H1 (cell line): ENCODE data around the gene FARP2. TPM values are rescaled to one million over a fixed set of nuclear protein-coding genes. Genes with fewer than 3 reads are reported as not detected.

Experiments used
- BCL11A ChIP-seq, 2 experiments: IDR thresholded peaks; one replicate each; pipeline ENCODE4 v1.6.1; 2011; ENCODE audit warnings: low read depth in 2 of 2, low read length in 2 of 2, mild to moderate bottlenecking in 2 of 2
- CHD7 ChIP-seq: fragments of 300-600 bp; sonication (generic); IDR thresholded peaks from 2 replicates; pipeline ENCODE4 v1.7.1; 2012; ENCODE audit warnings: low read length, moderate library complexity, mild to moderate bottlenecking, inconsistent platforms; ENCODE audit not compliant: insufficient replicate concordance
- EGR1 ChIP-seq: IDR thresholded peaks from 2 replicates; pipeline ENCODE4 v1.6.1; 2011; ENCODE audit warnings: low read depth, low read length, borderline replicate concordance
- MAFK ChIP-seq: IDR thresholded peaks from 2 replicates; pipeline ENCODE4 v1.6.1; 2012; ENCODE audit warnings: low read depth, mild to moderate bottlenecking, improper control_type of control experiment, low read length
- POLR2A ChIP-seq, 2 experiments: IDR thresholded peaks; 1 replicate in 1 of 2; 2 replicates in 1 of 2; pipeline ENCODE4 v1.6.1; 2011; ENCODE audit warnings: low read depth in 2 of 2, low read length in 2 of 2, mild to moderate bottlenecking in 2 of 2; ENCODE audit errors: control extremely low read depth in 1 of 2
- POU5F1 ChIP-seq: IDR thresholded peaks from 2 replicates; pipeline ENCODE4 v1.6.1; 2011; ENCODE audit warnings: low read depth, mild to moderate bottlenecking, low read length, moderate library complexity
- SRF ChIP-seq: IDR thresholded peaks from 2 replicates; pipeline ENCODE4 v1.6.1; 2011; ENCODE audit warnings: mild to moderate bottlenecking, low read depth, low read length, moderate library complexity
- polyA plus RNA-seq, 7 experiments: library from polyadenylated mRNA; depleted of rRNA in 3 of 7; stranded (reverse) in 5 of 7; unstranded in 2 of 7; fragments of >200 nt in 5 of 7; fragments of 200-250 nt in 2 of 7; gene quantifications; 1 replicate in 5 of 7; 2 replicates in 1 of 7; 4 replicates in 1 of 7; pipeline versions ENCODE4 v1.2.1 to v1.2.3, GENCODE V29; 2011 to 2013; ENCODE audit warnings: missing spikeins in 2 of 7, mixed read lengths in 2 of 7
- total RNA-seq: library from RNA; stranded (reverse); fragmentation: NEBNext Ultra II Directional; extraction: Animal tissue kit (Norgen Biotek cat#: 25700); gene quantifications from 2 replicates; pipeline ENCODE4 v1.2.1, GENCODE V29; 2021

Gene FARP2
- total and polyA plus RNA-seq, 2 of the 8 experiments (the other 6 are each of a cell fraction or from before 2014, with no cell fraction given): 12.4 to 33.4 TPM

- TF ChIP-seq CHD7 (no peak), POU5F1 (no peak), MAFK (no peak), SRF (no peak), BCL11A (IDR thresholded peaks at IDR 0.05; ENCODE audit: low read depth in 2 of 2, low read length in 2 of 2) (no peak), EGR1 (no peak), POLR2A (IDR thresholded peaks at IDR 0.05; ENCODE audit: control extremely low read depth in 1 of 2, low read depth in 2 of 2, low read length in 2 of 2) (no peak)
- TF ChIP-seq, all 59 proteins: peak for 0
Measured at GRCh38 chr2:241514553-241514952, 158.5 kb downstream of the FARP2 start (continued).
